ENCODE results near the gene HEMGN.
"Not testable (repeated sequence)": the region's sequence is repeated elsewhere in the genome, so short reads cannot be mapped to it uniquely, and the experiment has no call there.

The HEMGN gene

GRCh38 chr9:97938081-97938644, at the start of gene HEMGN:
TSS of gene HEMGN (minus strand) at chr9:97938172. CDS start at chr9:97938136, 36 bp downstream.
- Mint-ChIP-seq H3K4me3 (peak within 1 kb of the TSS; percentile 33 to 59), H3K9me3 (no peaks in the 10 kb centered on the region), H3K4me1 (peaks cover 43% of the 10 kb centered on the region), H3K27me3 (no peaks in the 10 kb centered on the region), H3K27ac (peak within 1 kb of the TSS; percentile 60 to 82)
- ATAC-seq = peak; percentile 91
- peak in 1 of 2 donors; percentile 37 for DNase-seq

- DNase-seq (no peak), ATAC-seq (no peak)
- H3K9me3 Mint-ChIP-seq = no peaks in the 10 kb centered on the region
- peak overlapping the region; percentile 48 to 82 for H3K4me3 Mint-ChIP-seq
- no peaks in the 10 kb centered on the region for H3K27me3 Mint-ChIP-seq
- H3K4me1 Mint-ChIP-seq = peaks cover 74% of the 10 kb centered on the region
- H3K27ac Mint-ChIP-seq = no peak overlapping the region
Observed at GRCh38 chr9:97987487-97987886, 49.5 kb upstream of the HEMGN start.

- Mint-ChIP-seq H3K4me3 (peak overlapping the region; percentile 62 to 82), H3K27ac (peak overlapping the region; percentile 99), H3K4me1 (peaks cover 73% of the 10 kb centered on the region), H3K27me3 (no peaks in the 10 kb centered on the region), H3K9me3 (no peaks in the 10 kb centered on the region)
- no peak for DNase-seq
- peak; percentile 11 for ATAC-seq
Observed at GRCh38 chr9:97985058-97985861, 47.3 kb upstream of the HEMGN start.

- peak overlapping the region; percentile 92 to 96 for H3K27ac Mint-ChIP-seq
- H3K27me3 Mint-ChIP-seq = no peaks in the 10 kb centered on the region
- peak overlapping the region; percentile 62 to 78 for H3K4me3 Mint-ChIP-seq
- peaks cover 71% of the 10 kb centered on the region for H3K4me1 Mint-ChIP-seq
- H3K9me3 Mint-ChIP-seq = no peaks in the 10 kb centered on the region
- DNase-seq (peak; percentile 85 to 88), ATAC-seq (peak; percentile 36)
Observed at GRCh38 chr9:97984188-97985057, 46.5 kb upstream of the HEMGN start.

- ATAC-seq = peak; percentile 5
- H3K27me3 Mint-ChIP-seq = no peaks in the 10 kb centered on the region
Observed at GRCh38 chr9:97983589-97984187, 45.7 kb upstream of the HEMGN start.

GRCh38 chr9:97982683-97983588, 45.0 kb upstream of the HEMGN start, which contains the start of gene ANP32B:
TSS of gene ANP32B (plus strand) at chr9:97983341. CDS start at chr9:97983556, 215 bp downstream.
- peaks cover 65% of the 10 kb centered on the region for H3K4me1 Mint-ChIP-seq

More at GRCh38 chr9:97983589-97984187, 45.7 kb upstream of the HEMGN start:
- DNase-seq = peak; percentile 58 to 67
- Mint-ChIP-seq H3K27ac (peak overlapping the region; percentile 90 to 99), H3K4me3 (peak overlapping the region; percentile 86 to 87), H3K4me1 (peaks cover 68% of the 10 kb centered on the region), H3K9me3 (no peaks in the 10 kb centered on the region)

GRCh38 chr9:97981846-97982682, 44.1 kb upstream of the HEMGN start:
- DNase-seq (no peak), ATAC-seq (no peak)
- H3K4me1 Mint-ChIP-seq = peaks cover 56% of the 10 kb centered on the region
- peak overlapping the region; percentile 97 to 99 for H3K27ac Mint-ChIP-seq
- H3K27me3 Mint-ChIP-seq = no peaks in the 10 kb centered on the region
- peak overlapping the region; percentile 86 to 87 for H3K4me3 Mint-ChIP-seq
- no peaks in the 10 kb centered on the region for H3K9me3 Mint-ChIP-seq

More at GRCh38 chr9:97982683-97983588, 45.0 kb upstream of the HEMGN start, which contains the start of gene ANP32B:
- peak within 1 kb of the TSS; percentile 97 to 99 for H3K27ac Mint-ChIP-seq
- no peaks in the 10 kb centered on the region for H3K27me3 Mint-ChIP-seq
- no peaks in the 10 kb centered on the region for H3K9me3 Mint-ChIP-seq
- H3K4me3 Mint-ChIP-seq = peak within 1 kb of the TSS; percentile 86 to 87
- ATAC-seq = peak; percentile 89
- peak; percentile 96 to 98 for DNase-seq

GRCh38 chr9:97980918-97981845, 43.2 kb upstream of the HEMGN start:
- H3K9me3 Mint-ChIP-seq = no peaks in the 10 kb centered on the region
- peaks cover 48% of the 10 kb centered on the region for H3K4me1 Mint-ChIP-seq
- peak overlapping the region; percentile 86 to 87 for H3K4me3 Mint-ChIP-seq
- DNase-seq (no peak), ATAC-seq (no peak)
- H3K27ac Mint-ChIP-seq = peak overlapping the region in 1 of 2 donors; percentile 99
- H3K27me3 Mint-ChIP-seq = no peaks in the 10 kb centered on the region

- ATAC-seq (no peak), DNase-seq (no peak)
- H3K9me3 Mint-ChIP-seq = no peaks in the 10 kb centered on the region
- peaks cover 41% of the 10 kb centered on the region for H3K4me1 Mint-ChIP-seq
- no peaks in the 10 kb centered on the region for H3K27me3 Mint-ChIP-seq
- H3K27ac Mint-ChIP-seq = no peak overlapping the region
- H3K4me3 Mint-ChIP-seq = no peak overlapping the region
Observed at GRCh38 chr9:97980479-97980803, 42.5 kb upstream of the HEMGN start.

- DNase-seq = no peak
- peaks cover 37% of the 10 kb centered on the region for H3K4me1 Mint-ChIP-seq
- H3K27ac Mint-ChIP-seq = no peak overlapping the region
- ATAC-seq = no peak
- H3K4me3 Mint-ChIP-seq = no peak overlapping the region
- no peaks in the 10 kb centered on the region for H3K27me3 Mint-ChIP-seq
- no peaks in the 10 kb centered on the region for H3K9me3 Mint-ChIP-seq
Observed at GRCh38 chr9:97979788-97980478, 42.0 kb upstream of the HEMGN start.

- no peak overlapping the region for H3K4me3 Mint-ChIP-seq
- peaks cover 37% of the 10 kb centered on the region for H3K4me1 Mint-ChIP-seq
- no peak overlapping the region for H3K27ac Mint-ChIP-seq
- no peaks in the 10 kb centered on the region for H3K27me3 Mint-ChIP-seq
- DNase-seq (no peak), ATAC-seq (no peak)
- no peaks in the 10 kb centered on the region for H3K9me3 Mint-ChIP-seq
Observed at GRCh38 chr9:97978371-97979130, 40.6 kb upstream of the HEMGN start.

GRCh38 chr9:97976633-97977032, 38.7 kb upstream of the HEMGN start:
- not testable (repeated sequence) for H3K4me3 Mint-ChIP-seq, H3K27ac Mint-ChIP-seq

More at GRCh38 chr9:97976633-97977032, 38.7 kb upstream of the HEMGN start:
- H3K9me3 Mint-ChIP-seq, ATAC-seq, H3K27me3 Mint-ChIP-seq, DNase-seq: not testable (repeated sequence)
- peaks cover 27% of the 10 kb centered on the region for H3K4me1 Mint-ChIP-seq
